ENCODE measurements around the gene OR6S1.
"Not testable (repeated sequence)": the region's sequence is repeated elsewhere in the genome, so short reads cannot be mapped to it uniquely, and the experiment has no call there.

The OR6S1 gene

GRCh38 chr14:20668969-20669368 lies 27.5 kb upstream of the OR6S1 start:
- no peak for DNase-seq

- DNase-seq = no peak
Observed at GRCh38 chr14:20667957-20668356, 26.5 kb upstream of the OR6S1 start.

- DNase-seq = not testable (repeated sequence)
Observed at GRCh38 chr14:20666400-20666961, 25.0 kb upstream of the OR6S1 start.

- DNase-seq = no peak
Observed at GRCh38 chr14:20662968-20663732, 21.7 kb upstream of the OR6S1 start.

- DNase-seq = no peak
Observed at GRCh38 chr14:20661197-20661596, 19.7 kb upstream of the OR6S1 start.

GRCh38 chr14:20659813-20660395 lies 18.4 kb upstream of the OR6S1 start:
- DNase-seq = no peak

- no peak for DNase-seq
Observed at GRCh38 chr14:20659336-20659735, 17.8 kb upstream of the OR6S1 start.

- no peak for DNase-seq
Observed at GRCh38 chr14:20658246-20658645, 16.8 kb upstream of the OR6S1 start.

- DNase-seq = no peak
Observed at GRCh38 chr14:20657216-20658211, 16.0 kb upstream of the OR6S1 start.

GRCh38 chr14:20656274-20656673 lies 14.8 kb upstream of the OR6S1 start:
- no peak for DNase-seq

- DNase-seq = no peak
Observed at GRCh38 chr14:20655851-20656250, 14.4 kb upstream of the OR6S1 start.

GRCh38 chr14:20652996-20653975 lies 11.8 kb upstream of the OR6S1 start:
- DNase-seq = no peak

GRCh38 chr14:20645481-20645880 lies 4.0 kb upstream of the OR6S1 start:
- no peak for DNase-seq

- DNase-seq = no peak
Observed at GRCh38 chr14:20644520-20644919, 3.0 kb upstream of the OR6S1 start.

- not testable (repeated sequence) for DNase-seq
Observed at GRCh38 chr14:20642755-20643154, 1.3 kb upstream of the OR6S1 start.

- no peak for DNase-seq
Observed at GRCh38 chr14:20642182-20642581, 691 bp upstream of the OR6S1 start.

- no peak for DNase-seq
Observed at GRCh38 chr14:20632831-20633691, 8.4 kb downstream of the OR6S1 start.

GRCh38 chr14:20632448-20632830 lies 9.1 kb downstream of the OR6S1 start:
- DNase-seq = no peak

- DNase-seq = no peak
Observed at GRCh38 chr14:20631880-20632389, 9.6 kb downstream of the OR6S1 start.

GRCh38 chr14:20631023-20631879 lies 10.2 kb downstream of the OR6S1 start:
- no peak for DNase-seq
